ENCODE results near the gene CDHR1.

CDHR1 gene

DNA sequence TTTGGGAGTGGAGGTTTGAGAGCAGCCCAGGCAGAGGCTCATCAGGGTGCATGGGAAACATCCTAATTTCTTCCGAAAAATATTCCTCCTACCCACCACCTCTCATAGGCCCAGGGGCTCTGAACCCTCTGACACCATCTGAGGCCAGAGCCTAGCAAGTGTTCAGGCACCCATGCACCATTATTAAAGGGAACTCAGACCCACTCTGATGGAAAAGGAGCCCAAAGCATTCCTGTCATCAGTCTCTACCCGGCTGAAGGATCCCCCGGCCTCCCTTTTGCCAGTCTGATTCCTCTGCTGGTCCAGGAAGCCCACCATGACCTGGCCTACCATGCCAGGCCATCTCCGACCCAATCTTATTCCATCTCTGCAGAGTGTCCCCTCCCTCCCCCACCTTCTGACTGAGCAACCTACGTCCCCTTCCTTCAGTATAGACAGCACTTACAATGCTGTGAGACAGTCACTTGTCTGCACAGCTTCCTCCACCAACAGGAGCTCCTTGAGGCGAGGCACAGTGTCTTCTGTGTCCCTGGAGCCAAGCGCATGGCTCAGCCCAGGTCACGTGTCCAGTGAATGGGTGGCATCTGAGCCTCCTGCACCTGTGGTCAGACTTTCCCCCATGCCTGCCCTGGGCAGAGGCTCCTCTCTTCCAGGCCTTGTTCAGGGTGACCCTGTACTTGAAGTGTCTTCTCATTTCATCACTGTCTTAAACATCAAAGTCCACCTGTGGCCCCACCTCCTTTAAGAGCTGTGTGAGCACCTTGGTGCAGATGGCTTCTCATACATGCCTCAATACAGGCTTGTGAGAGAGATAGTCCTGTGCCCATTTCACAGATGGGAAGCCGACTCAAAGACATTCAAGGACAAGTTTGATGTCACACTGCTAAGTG, 21.6 kb upstream of the CDHR1 start (continued):
- TF ChIP-seq CREB5 (CRISPR knock-in tag; IDR thresholded peaks at IDR 0.05; ENCODE audit: low read depth) (no peak), ARNTL (CRISPR knock-in tag; IDR thresholded peaks at IDR 0.05; ENCODE audit: borderline replicate concordance, low read depth) (no peak), ZNF8 (CRISPR knock-in tag; IDR thresholded peaks at IDR 0.05) (no peak), ISL1 (CRISPR knock-in tag; IDR thresholded peaks at IDR 0.05) (no peak)
- TF ChIP-seq, protein P1, sequence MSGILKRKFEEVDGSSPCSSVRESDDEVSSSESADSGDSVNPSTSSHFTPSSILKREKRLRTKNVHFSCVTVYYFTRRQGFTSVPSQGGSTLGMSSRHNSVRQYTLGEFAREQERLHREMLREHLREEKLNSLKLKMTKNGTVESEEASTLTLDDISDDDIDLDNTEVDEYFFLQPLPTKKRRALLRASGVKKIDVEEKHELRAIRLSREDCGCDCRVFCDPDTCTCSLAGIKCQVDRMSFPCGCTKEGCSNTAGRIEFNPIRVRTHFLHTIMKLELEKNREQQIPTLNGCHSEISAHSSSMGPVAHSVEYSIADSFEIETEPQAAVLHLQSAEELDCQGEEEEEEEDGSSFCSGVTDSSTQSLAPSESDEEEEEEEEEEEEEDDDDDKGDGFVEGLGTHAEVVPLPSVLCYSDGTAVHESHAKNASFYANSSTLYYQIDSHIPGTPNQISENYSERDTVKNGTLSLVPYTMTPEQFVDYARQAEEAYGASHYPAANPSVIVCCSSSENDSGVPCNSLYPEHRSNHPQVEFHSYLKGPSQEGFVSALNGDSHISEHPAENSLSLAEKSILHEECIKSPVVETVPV (CRISPR knock-in tag; IDR thresholded peaks at IDR 0.05): no peak

- no peak for ATAC-seq
- no peak for TF ChIP-seq ESRRG (CRISPR knock-in tag; IDR thresholded peaks at IDR 0.05)
- TF ChIP-seq ZNF70 (CRISPR knock-in tag; IDR thresholded peaks at IDR 0.05): no peak
- no peak for TF ChIP-seq CSDC2 (CRISPR knock-in tag; IDR thresholded peaks at IDR 0.05)
- no peak for TF ChIP-seq SNAI2 (CRISPR knock-in tag; IDR thresholded peaks at IDR 0.05)
- TF ChIP-seq PPARA (CRISPR knock-in tag; IDR thresholded peaks at IDR 0.05; ENCODE audit: borderline replicate concordance): no peak
- TF ChIP-seq ZFP3 (CRISPR knock-in tag; IDR thresholded peaks at IDR 0.05): no peak
- no peak for TF ChIP-seq POU6F1 (CRISPR knock-in tag; IDR thresholded peaks at IDR 0.05; ENCODE audit: borderline replicate concordance, low read depth)
- TF ChIP-seq ZFP30 (CRISPR knock-in tag; IDR thresholded peaks at IDR 0.05): no peak
- TF ChIP-seq TSHZ2 (CRISPR knock-in tag; IDR thresholded peaks at IDR 0.05): no peak
- no peak for TF ChIP-seq ZNF565 (CRISPR knock-in tag; conservative IDR thresholded peaks at IDR 0.05; ENCODE audit: low read depth)
- no peak for TF ChIP-seq ISL1 (CRISPR knock-in tag; IDR thresholded peaks at IDR 0.05)
- TF ChIP-seq OSR1 (CRISPR knock-in tag; IDR thresholded peaks at IDR 0.05): no peak
These were observed 20.8 kb upstream of the CDHR1 start, which contains the start of gene GPR15LG for GRCh38 chr10:84173501-84173929. GPR15LG (plus strand) TSS chr10:84173801; CDS start chr10:84173852, 51 bp downstream.

DNA sequence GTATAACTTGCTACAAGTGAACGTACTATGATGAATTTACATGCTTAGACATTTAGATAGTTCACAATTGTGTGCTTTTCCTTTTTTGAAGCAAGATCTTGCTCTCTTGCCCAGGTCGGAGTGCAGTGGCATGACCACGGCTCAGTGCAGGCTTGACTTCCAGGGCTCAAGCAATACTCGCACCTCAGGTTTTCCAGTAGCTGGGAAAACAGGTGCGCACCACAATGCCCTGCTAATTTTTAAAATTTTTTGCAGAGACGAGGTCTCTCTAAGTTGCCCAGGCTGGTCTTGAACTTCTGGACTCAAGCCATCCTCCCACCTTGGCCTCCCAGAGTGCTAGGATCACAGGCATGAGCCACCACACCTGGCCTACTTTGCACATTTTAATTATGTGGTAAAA, 18.9 kb upstream of the CDHR1 start:
- ATAC-seq: no peak
- TF ChIP-seq TOX (CRISPR knock-in tag; IDR thresholded peaks at IDR 0.05; ENCODE audit: borderline replicate concordance) (no peak), PPARA (CRISPR knock-in tag; IDR thresholded peaks at IDR 0.05; ENCODE audit: borderline replicate concordance) (no peak)

DNA sequence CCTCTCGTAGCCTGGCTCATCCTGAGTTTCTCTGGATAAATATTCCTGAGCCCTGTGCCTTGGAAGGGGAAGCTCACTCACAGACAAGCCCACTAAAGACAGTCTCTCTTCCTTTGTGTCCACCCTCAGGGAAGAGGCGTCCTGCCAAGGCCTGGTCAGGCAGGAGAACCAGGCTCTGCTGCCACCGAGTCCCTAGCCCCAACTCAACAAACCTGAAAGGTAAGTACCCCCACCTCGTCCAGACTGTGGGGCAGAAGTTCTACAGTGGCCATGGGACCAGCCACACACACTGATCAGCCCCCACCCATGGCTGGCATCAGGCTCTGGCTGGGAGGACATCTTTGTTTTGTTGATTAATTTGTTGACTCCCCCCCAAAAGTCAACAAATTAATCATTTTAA, 18.0 kb upstream of the CDHR1 start:
- ATAC-seq: no peak
- TF ChIP-seq ZNF8 (CRISPR knock-in tag; IDR thresholded peaks at IDR 0.05): no peak
- no peak for TF ChIP-seq ZNF565 (CRISPR knock-in tag; conservative IDR thresholded peaks at IDR 0.05; ENCODE audit: low read depth)
- no peak for TF ChIP-seq ZFP3 (CRISPR knock-in tag; IDR thresholded peaks at IDR 0.05)
- no peak for TF ChIP-seq ESRRG (CRISPR knock-in tag; IDR thresholded peaks at IDR 0.05)
- TF ChIP-seq SNAI2 (CRISPR knock-in tag; IDR thresholded peaks at IDR 0.05): no peak
- no peak for TF ChIP-seq GLIS3 (CRISPR knock-in tag; IDR thresholded peaks at IDR 0.05)
- TF ChIP-seq RARB (CRISPR knock-in tag; IDR thresholded peaks at IDR 0.05): no peak
- TF ChIP-seq ARNTL (CRISPR knock-in tag; IDR thresholded peaks at IDR 0.05; ENCODE audit: borderline replicate concordance, low read depth): no peak
- TF ChIP-seq POU6F1 (CRISPR knock-in tag; IDR thresholded peaks at IDR 0.05; ENCODE audit: borderline replicate concordance, low read depth): no peak
- TF ChIP-seq PATZ1 (CRISPR knock-in tag; IDR thresholded peaks at IDR 0.05; ENCODE audit: borderline replicate concordance): no peak
- TF ChIP-seq ZNF70 (CRISPR knock-in tag; IDR thresholded peaks at IDR 0.05): no peak
- no peak for TF ChIP-seq TSHZ2 (CRISPR knock-in tag; IDR thresholded peaks at IDR 0.05)
- TF ChIP-seq CSDC2 (CRISPR knock-in tag; IDR thresholded peaks at IDR 0.05): no peak

Data from SK-N-SH treated with all-trans-retinoic acid at 6 μM for 48 hours (cell line).